Stimulated activated CD4-positive, alpha-beta T cell treated with anti-CD3 and anti-CD28 coated beads, Interleukin-12 subunit alpha, Interleukin-12 subunit beta, amount 100 ng/mL, for 24 hours (primary cell): ENCODE results near the gene FOXN3.
"Not testable (repeated sequence)": the region's sequence is repeated elsewhere in the genome, so short reads cannot be mapped to it uniquely, and the experiment has no call there.

ENCODE experiments used
- DNase-seq, 2 experiments: peaks; one replicate each; pipeline ENCODE4 v3.0.0-alpha.2; 2020; ENCODE audit warnings: low read depth in 2 of 2

The FOXN3 gene

DNA sequence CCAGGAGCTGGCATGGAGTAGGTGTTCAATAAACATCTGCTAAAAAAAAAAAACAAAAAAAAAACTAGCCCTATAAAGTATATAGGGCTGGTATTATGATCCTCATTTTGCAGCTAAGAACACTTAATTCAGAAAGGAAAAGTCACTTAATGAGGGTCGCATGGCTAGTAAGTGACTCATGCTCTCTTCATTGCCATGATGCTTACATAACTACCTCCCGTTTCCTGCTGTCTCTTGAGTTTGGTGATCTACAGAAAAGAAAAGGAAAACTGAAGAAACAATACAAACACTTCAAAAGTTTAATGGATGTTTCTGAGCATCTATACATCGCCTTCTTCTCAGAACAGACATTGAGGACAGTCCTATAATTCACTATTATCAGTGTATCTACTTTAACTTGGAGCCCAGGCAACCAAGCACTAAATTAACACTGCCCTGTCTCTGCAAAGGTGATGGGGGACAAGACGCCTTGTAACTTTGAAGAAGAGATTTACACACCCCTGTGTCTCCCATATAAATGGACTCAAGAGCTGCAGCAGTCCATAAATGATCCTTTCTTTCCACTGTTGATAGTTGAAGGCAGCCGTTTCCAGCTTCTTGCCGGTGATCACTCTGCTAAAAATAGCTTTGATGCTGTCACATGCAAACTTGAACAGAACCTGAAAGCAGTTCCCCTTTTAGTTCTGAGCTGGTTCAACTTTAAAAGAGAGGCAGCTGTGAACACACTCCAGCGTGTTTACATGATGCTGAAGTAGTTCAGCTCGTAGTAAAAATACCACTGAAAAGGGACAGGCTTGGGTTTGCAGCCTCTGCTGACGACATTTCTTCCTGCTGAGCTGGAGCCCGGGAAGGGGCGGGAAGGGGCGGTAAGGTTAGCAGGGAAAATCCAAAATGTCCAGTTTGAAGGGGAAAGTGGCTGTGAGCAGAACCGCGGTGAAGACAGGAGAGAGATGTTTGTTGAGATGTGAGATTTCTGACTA, 113.3 kb downstream of the FOXN3 start:
- DNase-seq: no peak

DNA sequence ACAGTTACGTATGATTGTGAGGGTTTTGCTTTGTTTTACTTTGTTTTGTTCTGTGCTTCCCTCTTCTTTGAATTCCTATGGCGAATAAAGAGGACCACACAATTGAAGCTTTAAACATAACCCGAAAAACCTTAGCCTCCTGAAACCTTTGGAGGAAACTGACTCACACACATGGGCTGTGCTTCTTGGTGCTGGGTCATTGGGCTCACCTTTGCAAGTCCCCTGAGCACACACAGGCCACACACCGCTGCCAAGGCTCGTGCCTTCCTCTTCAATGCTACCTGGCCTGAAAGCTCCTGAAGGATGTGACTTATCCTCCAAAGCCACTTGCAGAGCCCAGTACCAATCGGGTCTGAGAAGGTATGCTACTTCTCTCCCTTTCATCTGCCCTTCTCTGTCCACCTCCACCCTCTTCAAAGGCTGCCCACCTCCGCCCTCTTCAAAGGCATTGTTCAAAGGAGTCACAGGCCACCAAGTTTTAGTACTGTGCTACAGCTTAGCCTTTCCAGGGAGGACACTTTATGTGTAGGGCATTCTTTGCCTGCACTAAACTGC, 114.6 kb downstream of the FOXN3 start:
- DNase-seq: no peak

DNA sequence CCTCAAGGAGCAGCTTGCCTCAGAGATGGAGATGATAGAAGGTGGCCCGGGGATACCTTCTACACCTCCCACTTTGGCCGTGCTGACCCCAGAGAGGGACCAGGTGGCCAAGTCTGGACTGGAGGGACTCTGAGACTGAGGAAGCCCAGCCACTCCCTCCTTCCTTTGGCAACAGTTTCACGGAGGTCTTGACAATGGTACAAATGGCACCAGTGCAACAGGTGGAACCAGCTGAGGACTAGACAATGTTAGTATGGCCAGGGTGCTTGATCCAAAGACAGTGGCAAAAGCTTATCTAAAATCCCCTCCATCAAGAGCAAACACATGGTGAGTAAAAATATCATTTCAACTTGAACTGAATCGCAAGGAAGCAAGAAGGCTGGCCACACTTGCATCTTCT, 117.4 kb downstream of the FOXN3 start:
- no peak for DNase-seq

DNA sequence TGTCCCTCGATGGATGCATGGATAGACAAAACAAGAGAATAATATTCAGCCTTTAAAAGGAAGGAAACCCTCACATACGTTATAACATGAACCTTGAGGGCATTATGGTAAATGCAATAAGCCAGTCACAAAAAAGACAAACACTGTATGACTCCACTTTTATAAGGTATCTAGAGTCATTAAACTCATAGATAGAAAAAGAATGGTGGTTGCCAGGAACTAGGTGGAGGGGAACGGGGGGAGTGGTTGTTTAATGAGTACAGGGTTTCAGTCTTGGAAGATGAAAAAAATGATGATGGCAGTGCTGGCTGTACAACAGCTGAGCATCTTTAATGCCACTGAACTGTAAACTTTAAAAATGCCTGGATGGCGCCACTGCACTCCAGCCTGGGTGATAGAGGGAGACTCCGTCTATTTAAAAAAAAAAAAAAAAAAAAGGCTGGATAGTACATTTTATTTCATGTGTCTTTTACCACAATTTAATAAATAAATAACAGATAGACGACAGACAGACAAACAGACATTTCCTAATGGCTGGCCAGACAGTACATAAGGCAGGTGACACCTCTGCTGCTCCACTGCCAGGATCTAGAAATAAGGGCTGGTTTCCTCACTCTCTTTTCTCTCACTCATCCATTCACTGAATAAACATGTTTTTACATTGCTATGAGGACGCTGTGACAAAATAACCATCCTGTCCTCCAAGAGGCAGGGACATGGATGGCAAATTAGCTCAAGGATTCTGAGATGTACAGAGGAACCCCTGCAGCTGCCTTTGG, 118.8 kb downstream of the FOXN3 start:
- DNase-seq: no peak

DNA sequence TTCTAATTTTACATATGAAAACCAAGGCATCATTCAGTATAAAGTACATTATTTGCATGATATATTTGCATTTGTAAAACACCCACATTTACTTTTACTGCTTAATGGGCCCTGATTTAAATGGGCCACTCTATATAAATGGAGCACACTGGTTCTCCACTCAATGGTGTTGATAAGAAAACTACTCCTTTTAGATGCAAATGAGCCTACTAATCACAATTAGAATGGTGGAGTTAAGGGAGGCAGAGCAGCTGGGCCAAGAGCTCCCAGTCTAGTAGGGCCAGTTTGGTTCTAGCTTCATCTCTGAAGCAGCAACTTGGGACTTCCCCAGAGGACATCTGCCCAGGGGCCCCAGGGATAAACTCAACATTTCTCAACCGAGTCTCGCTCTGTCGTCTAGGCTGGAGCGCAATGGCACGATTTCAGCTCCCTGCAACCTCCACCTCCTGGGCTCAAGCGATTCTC, 120.7 kb downstream of the FOXN3 start:
- no peak for DNase-seq

DNA sequence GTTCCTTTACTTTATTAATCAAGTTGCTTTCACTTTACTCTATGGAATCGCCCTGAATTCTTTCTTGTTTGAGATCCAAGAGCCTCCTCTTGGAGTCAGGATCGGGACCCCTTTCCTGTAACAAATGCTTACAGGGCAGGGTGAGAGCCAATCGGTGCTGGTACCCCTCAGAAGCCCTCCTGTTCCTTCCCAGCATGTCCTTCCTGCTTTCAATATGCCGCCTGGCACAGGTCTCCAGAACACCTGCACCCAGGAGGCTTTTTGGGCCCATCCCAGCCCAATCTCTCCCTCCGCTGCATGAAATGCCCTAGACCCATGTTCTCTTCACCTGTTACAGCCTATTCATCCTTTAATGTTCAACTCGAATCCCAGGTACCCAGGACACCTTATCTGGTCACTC, 122.2 kb downstream of the FOXN3 start:
- DNase-seq: no peak

DNA sequence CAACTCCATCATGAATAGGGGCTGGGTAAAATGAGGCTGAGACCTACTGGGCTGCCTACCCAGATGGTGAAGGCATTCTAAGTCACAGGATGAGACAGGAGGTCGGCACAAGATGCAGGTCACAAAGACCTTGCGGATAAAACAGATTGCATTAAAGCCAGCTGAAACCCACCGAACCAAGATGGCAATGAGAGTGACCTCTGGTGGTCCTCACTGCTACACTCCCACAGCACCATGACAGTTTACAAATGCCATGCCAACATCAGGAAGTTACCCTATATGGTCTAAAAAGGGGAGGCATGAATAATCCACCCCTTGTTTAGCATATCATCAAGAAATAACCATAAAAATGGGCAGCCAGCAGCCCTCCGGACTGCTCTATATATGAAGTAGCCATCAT, 122.6 kb downstream of the FOXN3 start:
- not testable (repeated sequence) for DNase-seq

DNA sequence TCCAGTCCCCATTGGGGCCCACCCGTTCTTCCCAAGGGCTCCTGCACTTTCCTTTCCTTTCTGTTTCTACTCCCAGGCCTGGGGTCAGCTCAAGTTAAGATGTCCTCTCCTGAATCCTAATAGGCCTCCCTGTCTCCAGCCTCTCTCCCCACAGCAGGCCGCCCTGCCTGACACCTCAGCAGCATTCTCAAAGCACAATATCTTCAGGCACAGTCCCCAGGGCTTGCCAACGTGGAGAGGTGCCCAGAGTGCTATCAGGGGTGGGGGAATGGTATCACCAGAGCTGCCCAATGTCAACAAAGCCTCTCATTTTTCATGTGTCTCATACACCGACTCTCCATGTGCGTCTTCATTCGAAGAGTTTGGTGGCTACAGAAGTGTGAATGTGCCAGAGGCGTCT, 123.0 kb downstream of the FOXN3 start:
- DNase-seq: no peak

DNA sequence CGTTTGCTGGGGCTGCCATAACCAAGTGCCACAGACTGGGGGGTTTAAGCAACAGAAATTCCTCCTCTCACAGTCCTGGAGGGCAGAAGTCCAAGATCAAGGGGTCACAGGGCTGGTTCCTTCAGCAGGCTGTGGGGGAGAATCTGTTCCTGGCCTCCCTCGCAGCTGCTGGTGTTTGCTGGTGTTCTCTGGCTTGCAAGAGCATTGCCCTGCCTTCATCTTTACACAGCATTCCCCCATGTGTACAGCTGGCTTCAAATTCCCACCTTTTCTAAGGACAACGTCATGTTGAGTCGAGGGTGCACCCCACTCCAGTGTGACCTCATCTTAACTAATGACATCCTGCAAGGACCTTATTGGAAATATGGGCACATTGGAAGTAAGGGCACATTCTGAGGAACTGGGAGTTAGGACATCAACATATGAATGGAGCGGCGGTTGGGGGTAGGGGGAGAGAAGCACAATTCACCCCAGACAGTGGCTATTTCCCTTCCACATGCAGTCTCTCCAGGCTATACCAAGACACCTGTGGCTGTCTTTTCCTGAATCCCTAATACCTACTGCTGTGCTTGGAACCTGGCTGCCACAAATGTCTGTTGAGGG, 123.6 kb downstream of the FOXN3 start:
- DNase-seq: no peak

DNA sequence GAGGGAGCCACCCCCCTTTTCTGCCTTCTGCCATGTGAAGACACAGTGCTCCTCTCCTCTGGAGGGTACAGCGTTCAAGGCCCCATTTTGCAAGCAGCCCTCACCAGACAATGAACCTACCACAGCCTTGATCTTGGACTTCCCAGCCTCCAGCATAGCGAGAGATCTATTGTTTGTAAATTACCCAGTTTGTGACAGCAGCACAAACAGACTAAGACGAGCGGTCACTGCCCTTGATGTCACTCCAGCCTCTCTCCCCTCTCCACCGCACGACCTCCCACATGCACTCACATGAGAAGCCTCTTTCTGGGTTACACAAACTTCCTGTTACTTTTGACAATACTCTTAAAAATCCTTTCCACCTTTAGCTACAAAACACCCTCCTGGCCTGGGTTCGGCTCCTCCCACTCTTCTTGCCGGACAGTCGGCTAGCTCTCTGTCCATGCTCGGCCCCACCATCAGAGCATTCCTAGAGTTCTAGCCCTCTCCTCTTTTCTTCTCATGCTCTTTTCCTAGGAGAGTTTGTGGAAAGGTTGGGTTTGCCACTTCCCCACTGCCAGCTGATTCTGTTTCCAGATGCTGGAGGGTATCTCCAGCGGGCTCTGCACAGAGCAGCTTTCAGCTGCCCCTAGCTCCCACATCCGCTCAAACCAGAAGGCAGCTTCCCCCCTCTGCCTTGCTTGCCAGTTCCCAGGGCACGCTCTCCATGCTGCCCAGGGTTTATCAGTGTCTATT, 124.3 kb downstream of the FOXN3 start:
- DNase-seq: no peak

DNA sequence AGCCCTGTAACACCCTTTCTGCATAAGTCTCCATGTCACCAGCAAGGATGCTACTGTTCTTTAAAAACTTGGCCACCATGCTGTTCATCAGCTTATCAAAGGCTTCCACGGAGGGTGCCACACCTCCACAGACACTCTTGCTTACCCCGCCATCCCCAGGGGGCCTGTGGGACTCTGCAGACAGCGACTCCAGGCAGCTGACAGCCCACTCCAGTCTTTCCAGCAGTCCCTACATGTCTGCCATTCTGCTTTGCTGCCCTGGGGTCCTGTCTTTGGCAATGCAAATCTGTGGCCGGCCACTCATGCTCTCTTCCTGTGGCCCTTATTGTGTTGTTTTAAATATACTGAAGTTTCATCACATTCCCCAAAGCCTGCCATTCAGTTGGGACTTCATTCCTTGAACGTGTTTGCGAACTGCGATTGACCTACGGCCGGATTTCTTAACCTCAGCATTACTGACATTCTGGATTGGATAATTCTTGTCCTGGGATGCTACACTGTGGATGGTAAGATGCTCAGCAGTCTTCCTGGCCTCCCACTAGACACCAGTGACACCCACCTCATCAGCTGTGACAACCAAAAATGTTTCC, 125.6 kb downstream of the FOXN3 start:
- DNase-seq: no peak

DNA sequence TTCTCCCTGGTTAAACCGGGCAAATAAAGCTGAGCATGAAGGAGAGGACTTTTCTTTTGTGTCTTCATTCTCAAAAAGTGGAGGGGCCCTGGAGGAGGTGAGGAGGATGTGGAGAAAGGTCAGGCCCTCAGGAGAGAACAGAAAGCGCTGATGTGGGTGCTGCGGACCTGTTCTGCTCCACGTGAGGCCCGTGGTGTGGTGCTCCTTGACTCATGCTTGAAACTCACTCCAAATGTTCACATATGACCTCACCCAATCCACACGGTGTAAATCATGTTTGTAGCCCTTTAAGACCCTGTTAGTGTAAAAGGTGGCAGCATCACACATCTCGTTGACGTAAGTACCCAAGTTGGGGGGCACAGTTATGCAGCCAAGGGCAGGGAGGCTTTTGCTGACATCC, 126.2 kb downstream of the FOXN3 start:
- DNase-seq: no peak

DNA sequence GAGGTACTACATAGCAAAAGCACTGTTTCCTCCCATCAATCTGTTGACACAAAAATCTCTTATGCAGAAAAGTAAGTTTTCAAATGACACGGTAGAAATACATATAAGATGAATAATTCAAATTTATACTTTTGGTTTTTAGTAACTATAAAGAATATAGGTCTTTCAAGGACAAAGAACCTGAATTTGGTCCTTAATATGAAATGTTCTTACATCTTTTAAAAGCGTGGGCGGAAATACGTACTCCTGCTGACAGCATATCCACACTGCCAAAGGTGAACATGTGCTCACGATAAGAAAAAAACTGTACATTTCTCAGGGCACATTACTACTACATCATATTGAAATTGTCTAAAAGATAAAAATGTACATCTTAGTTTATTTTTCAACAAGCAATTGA, 127.6 kb downstream of the FOXN3 start:
- DNase-seq: no peak

DNA sequence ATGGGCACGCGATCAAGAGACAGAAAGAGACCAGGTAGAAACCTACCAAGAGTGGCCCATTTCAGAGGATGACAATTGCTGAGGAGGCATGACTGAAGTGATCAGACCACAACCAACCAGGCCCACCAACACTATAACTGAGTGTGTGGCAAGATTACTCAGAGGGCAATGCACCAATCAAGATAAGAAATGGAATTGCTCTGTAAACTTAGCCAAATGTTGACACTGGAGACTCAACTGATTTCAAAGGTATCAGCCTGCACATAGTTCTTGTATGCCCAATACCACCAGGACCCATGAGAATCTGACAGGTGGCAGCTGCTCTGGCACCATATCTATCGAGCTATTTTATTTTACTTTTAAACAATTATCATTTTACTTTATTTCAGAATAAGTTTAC, 128.9 kb downstream of the FOXN3 start:
- no peak for DNase-seq

DNA sequence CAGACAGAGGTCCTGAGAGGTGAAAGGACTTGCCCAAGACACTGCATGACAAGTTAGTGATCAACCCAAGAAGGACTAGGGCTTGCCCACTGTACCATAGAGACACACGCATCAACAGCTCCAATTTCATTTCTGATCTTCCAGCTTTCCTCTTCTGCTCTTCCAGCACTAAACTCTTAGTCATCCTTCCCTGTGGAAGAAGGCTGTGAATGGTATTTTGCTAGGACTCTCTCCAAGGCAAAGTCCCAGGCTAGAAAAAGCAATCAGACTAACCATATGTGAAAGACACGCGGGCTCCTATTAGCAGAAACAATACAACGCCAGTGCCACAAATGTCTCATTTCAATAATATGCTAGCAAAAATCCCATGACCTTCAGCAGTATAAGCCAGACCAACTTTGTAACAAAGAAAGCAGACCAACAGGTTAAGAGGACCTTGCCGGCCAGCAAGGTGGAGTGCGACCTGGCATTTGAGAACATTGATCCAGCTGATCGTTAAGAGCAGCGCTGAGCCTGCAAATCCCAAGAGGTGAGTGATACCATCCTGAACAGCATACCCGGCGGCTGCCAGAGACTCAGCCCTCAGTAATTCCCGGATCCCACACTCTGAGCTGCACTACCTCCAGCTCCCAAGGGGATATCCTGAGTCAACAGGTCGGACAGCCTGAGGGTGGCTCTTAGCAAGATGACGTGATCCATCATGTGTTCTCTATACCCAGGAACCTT, 132.5 kb downstream of the FOXN3 start:
- DNase-seq: no peak

DNA sequence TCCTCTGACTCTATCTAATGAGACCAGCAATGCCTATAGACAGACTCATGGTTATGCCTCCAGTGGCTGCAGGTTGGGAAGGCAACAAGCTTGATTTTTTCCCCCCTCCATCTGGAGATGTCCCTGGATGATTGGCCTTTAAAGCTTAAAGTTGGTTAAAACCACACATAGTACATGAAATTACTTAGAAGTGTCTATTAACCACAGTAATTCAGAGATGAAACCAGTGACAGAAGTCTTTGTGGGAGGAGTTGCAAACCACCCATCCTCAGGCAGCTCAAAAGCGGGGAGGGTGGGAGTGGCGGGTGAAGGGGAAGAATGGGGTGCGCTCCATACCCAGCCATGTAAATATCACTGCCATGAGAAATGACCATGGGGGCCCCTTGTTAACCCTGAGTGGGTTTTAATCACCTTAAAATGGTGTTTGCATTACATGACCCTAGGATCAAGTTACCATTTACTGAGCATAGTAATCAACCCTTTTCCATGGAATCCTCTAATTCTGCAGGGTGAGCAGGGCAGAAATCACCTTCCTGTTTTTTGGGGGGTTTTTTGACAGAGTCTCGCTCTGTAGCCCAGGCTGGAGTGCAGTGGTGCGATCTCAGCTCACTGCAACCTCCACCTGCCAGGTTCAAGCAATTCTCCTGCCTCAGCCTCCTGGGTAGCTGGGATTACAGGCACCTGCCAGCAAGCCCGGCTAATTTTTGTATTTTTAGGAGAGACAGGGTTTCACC, 133.5 kb downstream of the FOXN3 start:
- peak in 1 of 2 experiments; percentile 43 for DNase-seq

DNA sequence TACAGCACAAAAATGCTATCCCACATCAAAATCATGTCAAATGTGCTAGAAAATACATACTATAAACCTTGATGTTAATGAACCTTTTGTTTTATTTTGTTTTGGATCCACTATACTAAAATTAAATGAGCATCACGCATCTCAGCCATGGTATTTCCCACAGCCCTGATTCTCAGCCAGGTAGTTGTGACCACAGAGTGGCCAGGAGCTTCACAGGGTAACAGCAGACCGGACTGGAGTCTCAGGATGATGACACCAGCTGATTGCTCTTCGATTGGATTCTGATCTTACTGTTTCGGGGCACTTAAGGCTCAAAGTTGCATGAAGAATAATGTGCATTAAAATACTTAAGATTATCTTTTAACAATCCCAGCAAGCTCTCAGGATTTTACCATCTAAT, 134.8 kb downstream of the FOXN3 start:
- DNase-seq: no peak

DNA sequence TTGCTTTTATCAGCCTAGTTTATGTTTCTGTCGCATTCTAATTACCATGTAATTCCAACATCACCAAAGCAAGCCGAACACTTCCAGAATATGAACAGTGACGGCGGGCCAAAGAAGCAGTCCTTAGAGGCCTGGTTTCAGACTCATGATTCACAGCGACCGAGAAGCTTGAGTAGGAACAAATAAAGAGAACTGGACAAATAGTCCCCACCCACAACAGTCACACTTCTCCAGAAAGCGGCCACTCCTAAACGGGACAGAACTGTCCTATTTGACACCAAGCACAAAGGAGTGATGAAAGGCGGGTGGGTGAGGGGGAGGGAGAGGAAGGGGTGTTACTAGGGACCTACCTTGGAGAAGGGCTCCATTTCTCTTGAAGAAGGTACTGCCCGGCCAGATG, 136.4 kb downstream of the FOXN3 start:
- DNase-seq: no peak

DNA sequence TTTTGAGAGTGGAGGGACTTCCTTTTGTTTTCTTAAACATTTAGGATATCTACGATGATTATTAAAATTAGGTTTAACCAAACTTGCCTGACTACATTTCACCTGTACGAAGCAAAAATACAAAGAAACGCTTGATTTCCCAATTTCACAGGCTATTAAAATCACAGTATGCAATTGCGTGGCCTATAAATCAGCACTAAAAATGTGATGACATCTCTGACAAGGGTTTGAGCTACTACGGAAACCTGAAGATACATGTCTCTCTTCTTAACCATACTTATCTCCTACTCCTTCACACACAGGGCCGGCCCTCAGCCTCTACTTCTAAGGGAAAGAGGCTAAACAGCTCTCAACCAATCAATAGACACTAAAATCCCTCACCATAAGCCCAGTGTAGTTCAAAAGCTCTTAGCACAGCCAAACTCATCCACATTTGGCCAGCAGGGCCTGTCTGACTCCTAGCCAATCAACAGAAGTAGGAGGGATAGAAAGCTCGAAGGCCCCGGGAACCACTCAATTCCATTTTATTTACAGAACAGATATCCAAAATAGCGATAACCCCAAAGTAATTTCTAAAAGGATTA, 137.3 kb downstream of the FOXN3 start:
- DNase-seq: no peak
